Keratinocyte (primary cell): ENCODE results near the gene NNAT. TPM values are rescaled to one million over a fixed set of nuclear protein-coding genes. Genes with fewer than 3 reads are reported as not detected.

ENCODE experiments used
- DNase-seq: peaks from one replicate; pipeline ENCODE4 v3.0.0-alpha.2; 2011; ENCODE audit warnings: low read depth, missing footprints, low spot score
- FAIRE-seq: peaks from 2 replicates; lab custom pipeline; 2011; peaks lifted over from hg19 to GRCh38; lab: Jason Lieb, UNC
- H2AFZ ChIP-seq: 2 replicates; pipeline ENCODE4 v1.6.0; 2012; ENCODE audit warnings: low read length, control low read depth, inconsistent platforms; ENCODE audit not compliant: control insufficient read depth
- H3K27ac ChIP-seq: 2 replicates; pipeline ENCODE4 v1.5.1; 2011; ENCODE audit warnings: low read length; ENCODE audit not compliant: control insufficient read depth, insufficient read depth
- H3K27me3 ChIP-seq: 3 replicates; pipeline ENCODE4 v1.6.0; 2011; ENCODE audit warnings: low read length; ENCODE audit not compliant: control insufficient read depth, insufficient read depth; ENCODE audit errors: extremely low read depth
- H3K36me3 ChIP-seq, 2 experiments: 2 replicates in 1 of 2; 3 replicates in 1 of 2; pipeline ENCODE4 v1.5.1; 2011; ENCODE audit warnings: low read length in 2 of 2, mild to moderate bottlenecking in 1 of 2; ENCODE audit not compliant: control insufficient read depth in 2 of 2, insufficient read depth in 2 of 2; ENCODE audit errors: extremely low read depth in 1 of 2
- H3K4me1 ChIP-seq: 3 replicates; pipeline ENCODE4 v1.5.1; 2011; ENCODE audit warnings: low read length; ENCODE audit not compliant: control insufficient read depth, insufficient read depth; ENCODE audit errors: extremely low read depth
- H3K4me2 ChIP-seq: 3 replicates; pipeline ENCODE4 v1.6.0; 2011; ENCODE audit warnings: low read depth, low read length; ENCODE audit not compliant: control insufficient read depth, insufficient read depth; ENCODE audit errors: extremely low read depth
- H3K4me3 ChIP-seq, 3 experiments: fragments of 200-600 bp in 1 of 3; sonication (generic) in 1 of 3; 2 replicates in 2 of 3; 3 replicates in 1 of 3; pipeline ENCODE4 v1.5.1; 2011 to 2016; ENCODE audit warnings: low read length in 3 of 3, mild to moderate bottlenecking in 3 of 3, control low read depth in 2 of 3, inconsistent platforms in 1 of 3, low read depth in 1 of 3, mixed read lengths in 1 of 3, mixed run types in 1 of 3, moderate library complexity in 1 of 3; ENCODE audit not compliant: control insufficient read depth in 2 of 3, insufficient read depth in 2 of 3; ENCODE audit errors: extremely low read depth in 1 of 3
- H3K79me2 ChIP-seq: 2 replicates; pipeline ENCODE4 v1.6.0; 2012; ENCODE audit warnings: low read length; ENCODE audit not compliant: control insufficient read depth, insufficient read depth
- H3K9ac ChIP-seq: 3 replicates; pipeline ENCODE4 v1.6.0; 2011; ENCODE audit warnings: low read length; ENCODE audit not compliant: control insufficient read depth, insufficient read depth; ENCODE audit errors: extremely low read depth
- H3K9me1 ChIP-seq: 3 replicates; pipeline ENCODE4 v1.6.0; 2011; ENCODE audit warnings: low read length; ENCODE audit not compliant: control insufficient read depth, insufficient read depth; ENCODE audit errors: extremely low read depth
- H3K9me3 ChIP-seq: 2 replicates; pipeline ENCODE4 v1.5.1; 2012; ENCODE audit warnings: low read depth, low read length; ENCODE audit not compliant: control insufficient read depth
- H4K20me1 ChIP-seq: 3 replicates; pipeline ENCODE4 v1.6.0; 2011; ENCODE audit warnings: low read length; ENCODE audit not compliant: control insufficient read depth, insufficient read depth; ENCODE audit errors: extremely low read depth
- CTCF ChIP-seq, 3 experiments: IDR thresholded peaks in 1 of 3; conservative IDR thresholded peaks in 1 of 3; optimal IDR thresholded peaks in 1 of 3; 2 replicates in 2 of 3; 3 replicates in 1 of 3; pipeline versions ENCODE3 to v1.5.1; 2011; ENCODE audit warnings: low read length in 3 of 3, mild to moderate bottlenecking in 3 of 3, moderate library complexity in 2 of 3, control low read depth in 1 of 3, inconsistent platforms in 1 of 3; ENCODE audit not compliant: insufficient read depth in 2 of 3; ENCODE audit errors: extremely low read depth in 1 of 3
- EZH2 ChIP-seq: IDR thresholded peaks from one replicate; pipeline ENCODE4 v1.6.1; 2012; ENCODE audit warnings: inconsistent platforms, mild to moderate bottlenecking, low read length, moderate library complexity
- dilution Hi-C: fragments of 300-500 bp; cut with MboI; formaldehyde crosslinking; loops from one replicate; pipeline ENCODE4 v1.7.0; 2020; ENCODE audit warnings: low sequenced_read_pairs; ENCODE audit not compliant: extremely low pct_ligation_motif_present
- polyA plus RNA-seq, 5 experiments: library from polyadenylated mRNA; depleted of rRNA in 3 of 5; stranded (reverse) in 3 of 5; stranded (forward) in 1 of 5; unstranded in 1 of 5; fragments of >200 nt; gene quantifications; 1 replicate in 1 of 5; 2 replicates in 3 of 5; 3 replicates in 1 of 5; pipeline versions ENCODE4 v1.2.1 to v1.2.3, GENCODE V29; 2011 to 2012; ENCODE audit warnings: missing spikeins in 2 of 5, low read depth in 1 of 5, low replicate concordance in 1 of 5

NNAT gene
- polyA plus RNA-seq, 1 donor (not counting 4 experiments of a cell fraction or from before 2014, with no cell fraction given), result 0.79 TPM

- H3K36me3 ChIP-seq, result peaks cover 3 to 7% of the 10 kb centered on the region in 2 experiments
- H4K20me1 ChIP-seq, result peaks cover 32% of the 10 kb centered on the region
- peak overlapping the region; percentile 94 for H3K9ac ChIP-seq
- H3K79me2 ChIP-seq, result peaks cover 51% of the 10 kb centered on the region
- dilution Hi-C loops, result no loop called here
- no peaks in the 10 kb centered on the region for H3K9me3 ChIP-seq
- DNase-seq (no peak), FAIRE-seq (no peak)
- peaks cover 17% of the 10 kb centered on the region for H3K9me1 ChIP-seq
- H3K27ac ChIP-seq, result peak overlapping the region; percentile 98
- no peaks in the 10 kb centered on the region for H3K27me3 ChIP-seq
- H2AFZ ChIP-seq, result no peak overlapping the region
- H3K4me1 ChIP-seq, result peaks cover 47% of the 10 kb centered on the region
- peak overlapping the region; percentile 95 for H3K4me2 ChIP-seq
- TF ChIP-seq EZH2 (no peak), CTCF (optimal IDR thresholded peaks at IDR 0.05 in 1 of 3, IDR thresholded peaks at IDR 0.05 in 1 of 3, conservative IDR thresholded peaks at IDR 0.05 in 1 of 3; ENCODE audit: extremely low read depth in 1 of 3, insufficient read depth in 2 of 3, low read length in 3 of 3) (no peak)
- peak overlapping the region; percentile 88 to 94 (median 92) for H3K4me3 ChIP-seq
Observed at GRCh38 chr20:37526839-37527637, 6.0 kb downstream of the NNAT start.

GRCh38 chr20:37527638-37528445 lies 6.8 kb downstream of the NNAT start, which contains the start of gene BLCAP:
TSS of gene BLCAP (minus strand) at chr20:37527876. CDS start at chr20:37519174, 8,702 bp downstream.
- H3K9me3 ChIP-seq, result no peaks in the 10 kb centered on the region
- H3K79me2 ChIP-seq, result peaks cover 43% of the 10 kb centered on the region
- peak within 1 kb of the TSS; percentile 86 for H2AFZ ChIP-seq
- TF ChIP-seq EZH2 (no peak), CTCF (optimal IDR thresholded peaks at IDR 0.05 in 1 of 3, IDR thresholded peaks at IDR 0.05 in 1 of 3, conservative IDR thresholded peaks at IDR 0.05 in 1 of 3; ENCODE audit: extremely low read depth in 1 of 3, insufficient read depth in 2 of 3, low read length in 3 of 3) (no peak)
- DNase-seq (peak; percentile 83), FAIRE-seq (no peak)
- H3K27ac ChIP-seq, result peak within 1 kb of the TSS; percentile 98
- dilution Hi-C loops, result no loop called here
- peak within 1 kb of the TSS; percentile 88 to 94 (median 92) for H3K4me3 ChIP-seq
- H3K4me2 ChIP-seq, result peak within 1 kb of the TSS; percentile 95
- peak within 1 kb of the TSS; percentile 94 for H3K9ac ChIP-seq
- peaks cover 16% of the 10 kb centered on the region for H3K9me1 ChIP-seq
- peaks cover 30% of the 10 kb centered on the region for H4K20me1 ChIP-seq
- peaks cover 42% of the 10 kb centered on the region for H3K4me1 ChIP-seq
- H3K27me3 ChIP-seq, result no peaks in the 10 kb centered on the region
- peaks cover 3 to 7% of the 10 kb centered on the region in 2 experiments for H3K36me3 ChIP-seq
